DMS53 treated with DMSO at 0.1 percent for 48 hours (cell line): Measurements from ENCODE around the gene DBNDD2.

Experiments
- DNase-seq: peaks from one replicate; lab custom pipeline; 2025; ENCODE audit not compliant: unreplicated experiment; lab: John Stamatoyannopoulos, UW

The DBNDD2 gene

DNA sequence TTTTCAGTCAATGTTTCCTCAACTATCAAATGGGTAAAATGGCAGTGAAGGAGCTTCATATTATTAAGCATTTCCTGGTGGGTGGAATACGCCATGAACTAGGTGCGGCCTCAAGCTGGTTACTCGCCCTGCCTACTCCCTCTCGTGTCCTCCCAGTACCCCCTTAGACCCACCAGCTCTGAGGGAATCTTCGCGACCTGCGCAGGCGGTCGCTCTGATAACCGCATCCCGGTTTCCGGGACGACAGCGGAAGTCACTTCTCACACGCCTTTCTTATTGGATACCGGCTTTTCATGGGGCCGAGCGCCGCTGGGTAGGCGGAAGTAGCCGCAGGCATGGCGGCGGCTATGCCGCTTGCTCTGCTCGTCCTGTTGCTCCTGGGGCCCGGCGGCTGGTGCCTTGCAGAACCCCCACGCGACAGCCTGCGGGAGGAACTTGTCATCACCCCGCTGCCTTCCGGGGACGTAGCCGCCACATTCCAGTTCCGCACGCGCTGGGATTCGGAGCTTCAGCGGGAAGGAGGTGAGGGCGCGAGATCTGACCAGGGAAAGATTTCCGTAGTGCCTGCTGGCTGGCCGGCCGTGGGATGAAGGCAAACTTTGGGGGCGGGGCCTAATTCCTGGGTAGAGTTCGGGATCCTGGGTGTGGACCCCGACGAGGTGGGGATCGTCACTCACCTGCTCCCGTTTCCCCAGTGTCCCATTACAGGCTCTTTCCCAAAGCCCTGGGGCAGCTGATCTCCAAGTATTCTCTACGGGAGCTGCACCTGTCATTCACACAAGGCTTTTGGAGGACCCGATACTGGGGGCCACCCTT lies 7.9 kb downstream of the DBNDD2 start, which contains the start of gene PIGT:
TSS of gene PIGT (plus strand) at position 320 of the 816 bp plus-strand sequence. CDS start at position 336, 16 bp downstream.
- peak; percentile 86 for DNase-seq

DNA sequence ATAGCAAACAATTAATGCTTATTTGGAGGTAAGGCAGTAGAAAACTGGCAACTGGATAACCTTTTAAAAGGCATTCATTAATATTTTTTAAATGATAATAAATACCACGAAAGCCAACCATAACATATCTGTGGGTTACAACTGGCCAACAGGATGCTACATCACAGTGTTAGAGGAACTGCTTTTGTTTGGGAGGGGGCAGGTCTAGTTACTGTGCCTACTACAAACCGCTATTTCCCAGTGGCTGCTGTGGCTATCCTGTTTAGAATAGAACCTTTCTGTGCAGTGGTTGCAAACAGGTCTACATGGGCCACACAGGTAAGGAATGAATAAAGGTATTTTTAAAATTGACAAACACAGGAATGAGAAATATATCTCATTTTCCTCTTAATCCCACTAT lies 8.8 kb downstream of the DBNDD2 start:
- DNase-seq, result no peak

DNA sequence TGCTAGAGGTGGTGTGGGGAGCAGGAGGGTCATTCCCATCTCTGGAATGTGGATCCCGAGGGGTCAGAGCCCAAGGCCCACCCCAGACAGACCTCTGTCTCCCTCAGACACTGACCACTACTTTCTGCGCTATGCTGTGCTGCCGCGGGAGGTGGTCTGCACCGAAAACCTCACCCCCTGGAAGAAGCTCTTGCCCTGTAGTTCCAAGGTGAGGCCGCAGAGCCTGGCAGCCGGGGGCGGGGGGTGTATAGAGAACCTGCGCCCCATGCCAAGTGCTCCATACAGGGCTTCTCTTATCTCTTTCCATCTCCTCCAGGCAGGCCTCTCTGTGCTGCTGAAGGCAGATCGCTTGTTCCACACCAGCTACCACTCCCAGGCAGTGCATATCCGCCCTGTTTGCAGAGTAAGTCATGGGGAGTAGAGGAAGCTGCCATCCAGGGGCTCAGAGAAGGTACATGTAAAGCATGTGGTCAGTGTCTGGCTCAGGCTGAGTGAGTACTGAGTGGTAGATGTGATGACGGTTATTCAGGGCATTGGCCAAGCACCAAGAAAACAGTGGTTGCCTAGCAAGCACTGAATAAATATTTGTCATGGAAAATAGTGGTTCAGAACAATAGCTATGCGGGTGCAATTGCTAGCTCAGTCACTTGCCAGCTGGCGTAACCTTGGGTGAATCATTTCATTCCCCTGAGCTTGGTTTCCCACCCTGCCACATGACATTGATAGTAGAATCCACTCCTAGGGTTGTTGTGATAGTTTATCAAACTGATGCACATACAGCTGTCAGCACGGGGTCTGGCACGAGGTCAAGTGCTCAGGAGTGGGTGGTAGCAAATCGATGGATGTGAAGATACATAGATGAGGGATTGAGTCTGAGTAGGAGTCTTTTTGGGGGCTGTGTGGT lies 11.4 kb downstream of the DBNDD2 start:
- peak; percentile 99 for DNase-seq

DNA sequence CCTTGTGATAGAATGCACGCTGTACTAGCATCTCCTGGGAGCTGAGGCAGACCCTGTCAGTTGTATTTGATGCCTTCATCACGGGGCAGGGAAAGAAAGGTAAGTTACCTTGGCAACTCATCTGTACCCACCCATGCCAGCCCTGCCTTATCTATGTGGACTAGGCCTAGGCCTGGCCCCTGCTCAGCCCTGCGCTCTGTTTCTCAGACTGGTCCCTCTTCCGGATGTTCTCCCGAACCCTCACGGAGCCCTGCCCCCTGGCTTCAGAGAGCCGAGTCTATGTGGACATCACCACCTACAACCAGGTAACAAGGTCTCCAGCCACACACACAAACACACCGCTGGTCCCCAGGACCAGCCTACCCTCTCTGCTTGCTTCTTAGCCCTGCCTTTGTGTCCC lies 12.0 kb downstream of the DBNDD2 start:
- DNase-seq, result no peak

DNA sequence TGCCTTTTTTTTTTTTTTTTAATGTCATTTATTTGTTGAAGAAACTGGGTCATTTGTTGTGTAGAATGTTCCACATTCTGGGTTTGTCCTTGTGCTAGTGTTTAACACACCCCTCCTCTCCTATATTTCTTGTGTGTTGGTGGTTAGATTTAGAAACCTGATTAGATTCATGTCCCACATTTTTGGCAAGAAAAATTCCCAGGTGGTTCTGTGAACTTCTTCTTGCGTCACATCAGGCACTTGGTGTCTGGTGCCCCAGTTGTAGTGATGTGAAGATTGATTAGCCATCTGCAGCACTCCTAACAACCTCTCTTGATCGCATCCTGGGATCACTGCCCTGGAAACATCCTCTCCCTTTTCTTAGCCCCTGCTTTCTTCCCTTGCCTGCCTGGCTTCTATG lies 15.6 kb downstream of the DBNDD2 start:
- no peak for DNase-seq

DNA sequence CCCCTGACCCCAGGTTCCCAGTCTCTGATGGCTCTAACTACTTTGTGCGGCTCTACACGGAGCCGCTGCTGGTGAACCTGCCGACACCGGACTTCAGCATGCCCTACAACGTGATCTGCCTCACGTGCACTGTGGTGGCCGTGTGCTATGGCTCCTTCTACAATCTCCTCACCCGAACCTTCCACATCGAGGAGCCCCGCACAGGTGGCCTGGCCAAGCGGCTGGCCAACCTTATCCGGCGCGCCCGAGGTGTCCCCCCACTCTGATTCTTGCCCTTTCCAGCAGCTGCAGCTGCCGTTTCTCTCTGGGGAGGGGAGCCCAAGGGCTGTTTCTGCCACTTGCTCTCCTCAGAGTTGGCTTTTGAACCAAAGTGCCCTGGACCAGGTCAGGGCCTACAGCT lies 17.5 kb downstream of the DBNDD2 start:
- no peak for DNase-seq

DNA sequence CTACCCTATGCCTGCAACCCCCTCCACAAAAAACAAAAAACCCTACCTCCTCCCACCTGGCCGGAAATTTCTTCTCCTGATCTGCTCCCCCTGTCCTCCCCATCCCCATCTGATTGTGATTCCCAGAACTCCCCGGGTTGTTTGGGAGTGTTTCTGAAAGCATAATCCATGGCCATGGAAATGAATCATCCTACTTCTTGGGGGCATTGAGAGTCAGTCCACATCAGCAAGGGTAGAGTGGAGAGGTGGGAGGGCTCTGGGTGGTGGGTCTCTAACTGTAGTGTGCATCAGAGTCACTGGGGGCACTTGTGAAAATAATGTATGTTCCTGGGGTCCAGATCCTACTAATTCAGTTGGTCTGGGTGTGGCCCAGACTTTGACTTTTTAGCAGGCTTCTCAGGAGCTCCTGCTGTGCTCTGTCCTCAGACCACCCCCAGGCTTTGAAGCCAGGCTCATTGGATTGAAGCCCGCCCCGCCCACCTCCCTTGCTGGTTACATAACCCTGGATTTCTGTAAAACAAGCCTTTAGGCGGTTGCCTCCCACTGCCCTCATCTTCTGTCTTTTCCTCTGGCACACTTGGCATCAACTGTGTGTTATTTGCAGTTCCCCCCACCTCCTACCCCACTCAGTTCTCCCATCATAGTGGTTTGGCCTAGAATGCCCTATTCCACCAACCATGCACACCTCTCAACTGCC lies 18.4 kb downstream of the DBNDD2 start:
- no peak for DNase-seq

DNA sequence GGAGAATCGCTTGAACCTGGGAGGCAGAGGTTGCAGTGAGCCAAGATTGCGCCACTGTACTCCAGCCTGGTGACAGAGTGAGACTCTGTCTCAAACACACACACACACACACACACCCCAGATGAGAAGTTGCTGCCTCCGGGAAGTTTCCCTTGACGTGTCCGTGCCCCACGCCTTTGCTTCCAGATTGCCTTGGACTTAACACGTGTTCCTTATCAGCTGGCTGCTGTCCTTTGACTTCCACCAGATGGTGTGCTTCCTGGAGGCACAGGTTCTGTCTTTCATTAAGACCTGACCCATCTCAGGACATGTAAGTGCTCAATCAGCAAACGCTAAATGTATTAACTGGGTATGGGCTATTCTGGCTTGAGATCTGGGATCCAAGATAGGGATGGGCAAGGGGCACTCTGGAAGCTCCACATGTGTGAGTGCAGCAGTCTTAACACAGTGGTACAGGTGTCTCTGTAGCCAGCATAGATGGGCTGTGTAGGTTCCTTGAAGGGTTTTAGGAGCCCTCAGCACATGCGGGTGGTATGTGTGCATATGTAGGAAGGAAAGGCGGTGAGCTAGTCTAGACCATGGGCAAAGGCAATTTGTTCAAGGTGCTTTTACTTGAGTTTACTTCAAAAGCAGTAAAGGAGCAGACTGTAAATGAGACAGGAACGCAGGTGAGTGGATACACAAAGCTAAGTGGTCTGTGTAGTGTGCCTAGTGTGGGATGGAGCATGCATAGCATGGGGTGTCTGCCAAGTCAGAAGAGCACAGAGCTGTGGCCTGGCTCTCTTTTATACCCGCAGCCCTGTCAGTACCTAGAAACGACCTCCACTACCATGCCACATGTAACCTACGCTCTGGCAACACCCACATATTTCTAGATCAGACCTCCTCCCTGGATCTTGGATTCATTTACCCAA lies 19.4 kb downstream of the DBNDD2 start:
- no peak for DNase-seq

DNA sequence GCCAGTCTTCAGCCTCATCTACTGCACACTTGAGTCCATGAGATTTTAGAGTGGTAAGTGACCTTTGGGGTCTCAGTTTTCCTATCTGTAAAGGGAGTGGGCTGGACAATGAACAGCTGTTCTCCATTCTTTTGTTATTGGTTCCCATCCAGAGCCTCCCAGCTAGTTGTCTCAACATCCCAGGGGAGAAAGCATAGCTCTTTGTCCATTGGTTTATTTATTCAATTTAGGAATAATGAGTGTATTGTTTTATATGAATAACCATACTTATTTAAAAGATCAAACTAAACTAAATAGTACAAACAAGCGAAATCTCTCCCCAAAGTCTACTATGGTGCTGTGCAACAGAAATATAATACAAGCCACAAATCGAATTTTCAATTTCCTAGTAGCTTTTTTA lies 21.5 kb downstream of the DBNDD2 start:
- no peak for DNase-seq

DNA sequence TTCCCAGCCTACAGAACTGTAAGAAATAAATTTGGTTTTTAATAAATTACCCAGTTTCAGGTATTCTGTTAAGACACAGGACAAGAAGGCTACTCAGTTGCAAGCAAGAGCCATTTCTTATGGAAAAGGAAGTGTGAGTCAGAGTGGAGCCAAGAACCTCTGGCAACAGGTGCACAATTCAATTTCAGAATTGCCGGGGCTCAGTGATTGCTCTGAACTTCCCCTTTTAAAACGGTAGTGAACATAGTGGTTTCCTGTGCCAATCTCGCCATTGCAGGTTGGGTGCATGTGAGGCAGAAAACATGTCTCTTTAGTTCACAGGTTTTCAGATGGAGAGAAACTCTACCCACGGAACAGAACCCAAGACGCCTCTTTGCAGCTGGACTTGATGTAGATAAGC lies 24.2 kb downstream of the DBNDD2 start:
- no peak for DNase-seq

DNA sequence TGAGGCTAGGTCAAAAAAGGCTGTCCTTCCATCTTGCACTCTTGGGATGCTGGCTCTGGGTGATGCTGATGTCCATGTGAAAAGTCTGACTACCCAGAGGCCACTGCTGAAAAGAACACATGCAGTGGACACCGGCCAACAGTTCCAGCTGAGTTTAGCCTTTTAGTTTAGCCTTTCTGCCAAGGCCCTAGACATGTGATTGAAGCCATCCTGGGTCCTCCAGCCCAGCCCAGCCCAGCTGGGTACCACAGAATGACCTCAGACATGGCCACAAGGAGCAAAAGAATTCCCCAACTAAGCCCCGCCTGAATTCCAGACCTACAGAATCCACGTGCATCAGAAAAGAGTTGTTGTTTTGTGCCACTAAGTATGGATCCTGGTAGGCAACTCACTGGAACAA lies 25.2 kb downstream of the DBNDD2 start:
- no peak for DNase-seq

DNA sequence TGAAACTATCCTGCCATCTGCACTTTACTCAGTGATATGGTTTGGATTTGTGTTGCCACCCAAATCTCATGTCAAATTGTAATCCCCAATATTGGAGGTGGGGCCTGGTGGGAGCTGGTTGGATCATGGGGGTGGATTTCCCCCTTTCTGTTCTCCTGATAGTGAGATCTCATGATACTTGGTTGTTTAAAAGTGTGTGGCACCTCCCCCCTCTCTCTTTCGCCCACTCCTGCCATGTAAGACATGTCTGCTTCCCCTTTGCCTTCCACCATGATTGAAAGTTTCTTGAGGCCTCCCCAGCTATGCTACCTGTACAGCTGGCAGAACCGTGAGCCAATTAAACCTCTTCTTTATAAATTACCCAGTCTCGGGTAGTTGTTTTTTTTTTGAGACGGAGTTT lies 25.9 kb downstream of the DBNDD2 start:
- no peak for DNase-seq

DNA sequence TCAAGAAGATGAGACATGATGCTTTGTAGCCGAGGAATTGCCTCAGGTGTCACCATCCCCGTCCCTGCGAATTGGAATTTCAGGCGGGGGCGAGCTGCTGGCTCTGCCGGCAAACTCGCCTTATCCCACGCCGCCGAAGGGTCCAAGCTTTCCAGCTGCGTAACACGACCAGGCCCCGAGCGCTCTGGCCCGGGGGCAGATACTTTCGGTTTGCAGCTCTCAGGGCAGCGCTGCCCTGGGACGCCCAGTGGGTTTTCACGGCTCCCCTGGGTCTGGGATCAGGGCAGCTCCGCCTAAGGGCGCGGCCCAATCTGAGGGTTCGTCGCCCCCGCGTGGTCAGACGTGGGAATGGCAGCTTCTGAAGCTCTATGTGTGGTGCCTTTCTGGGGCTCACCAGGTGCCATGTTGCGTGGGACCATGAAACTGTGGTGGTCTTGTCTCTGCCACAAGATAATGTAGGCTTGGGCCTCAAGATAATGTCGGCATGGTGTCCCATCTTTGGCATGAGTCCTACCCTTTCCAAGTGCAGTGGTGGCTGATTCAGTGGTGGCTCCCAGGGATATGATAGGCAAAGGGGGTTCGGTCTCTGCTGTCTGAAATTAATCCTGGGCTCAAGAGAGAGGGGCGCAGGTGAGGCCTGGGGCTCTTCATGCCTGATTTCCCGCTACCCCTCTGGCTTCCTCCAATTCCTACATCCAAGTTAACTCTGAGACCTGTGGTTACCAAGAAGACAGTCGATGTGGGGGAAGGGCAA lies 28.8 kb downstream of the DBNDD2 start:
- DNase-seq, result peak; percentile 80

DNA sequence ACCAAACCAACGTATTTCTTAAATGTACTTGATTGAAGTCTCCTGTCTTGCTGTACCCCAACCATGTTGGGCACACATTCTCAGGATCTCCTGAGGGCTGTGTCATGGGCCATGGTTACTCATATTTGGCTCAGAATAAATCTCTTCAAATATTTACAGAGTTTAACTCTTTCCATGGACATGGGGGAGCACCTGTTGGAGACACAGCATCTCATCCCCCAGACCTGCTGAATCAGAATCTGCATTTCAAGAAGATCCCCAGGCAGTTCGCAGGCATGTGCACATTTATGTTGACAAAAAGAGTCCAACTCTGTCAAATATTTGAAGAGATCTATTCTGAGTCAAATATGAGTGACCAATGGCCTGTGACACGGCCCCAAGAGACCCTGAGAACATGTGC lies 32.3 kb downstream of the DBNDD2 start:
- no peak for DNase-seq

DNA sequence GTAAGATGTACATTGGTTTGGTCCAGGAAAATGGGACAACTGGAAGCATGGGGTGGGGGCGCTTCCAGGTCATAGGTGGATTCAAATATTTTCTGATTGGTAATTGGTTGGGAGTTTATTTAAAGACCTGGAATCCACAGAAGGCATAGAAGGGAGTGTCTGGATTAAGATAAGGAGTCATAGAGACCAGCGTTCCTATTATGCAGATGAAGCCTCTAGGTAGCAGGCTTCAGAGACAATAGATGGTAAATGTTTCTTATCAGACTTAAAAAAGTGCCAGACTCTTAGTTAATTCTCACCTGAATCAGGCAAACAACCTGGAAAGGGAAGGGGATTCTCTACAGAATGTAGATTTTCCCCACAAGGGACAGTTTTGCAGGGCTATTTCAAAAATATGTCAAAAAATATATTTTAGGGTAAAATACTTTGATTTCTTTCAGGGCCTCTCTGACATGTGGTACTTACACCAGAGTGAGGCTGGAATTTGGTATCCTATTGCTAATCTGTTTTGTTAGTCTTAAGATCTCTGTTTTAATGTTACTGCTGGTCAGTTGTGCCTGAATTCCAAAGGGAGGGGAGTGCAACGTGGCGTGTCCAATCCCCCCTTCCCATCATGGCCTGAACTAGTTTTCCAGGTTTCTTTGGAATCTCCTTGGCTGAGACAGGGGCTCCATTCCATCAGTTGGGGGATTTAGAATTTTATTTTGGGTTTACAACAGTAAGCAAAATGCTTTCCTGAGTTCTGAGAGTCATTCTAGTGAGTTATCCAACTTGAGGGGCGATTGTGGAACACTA lies 33.0 kb downstream of the DBNDD2 start:
- DNase-seq, result no peak

DNA sequence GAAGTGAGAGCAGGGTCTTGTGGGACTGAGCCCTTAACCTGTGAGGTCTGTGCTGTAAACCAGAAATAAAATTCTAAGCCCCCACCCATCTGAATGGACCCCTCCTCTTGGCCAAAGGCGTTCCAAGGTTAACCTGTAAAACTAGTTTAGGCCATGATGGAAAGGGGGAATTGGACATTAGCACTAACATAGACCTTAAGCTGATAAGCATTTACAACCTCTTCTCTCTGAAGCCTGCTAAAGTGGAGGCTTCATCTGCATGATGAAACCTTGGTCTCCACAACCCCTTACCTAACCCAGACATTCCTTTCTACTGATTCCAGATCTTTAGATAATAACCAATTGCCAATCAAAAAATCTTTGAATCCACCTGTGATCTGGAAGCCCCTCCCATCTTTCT lies 33.7 kb downstream of the DBNDD2 start:
- no peak for DNase-seq

DNA sequence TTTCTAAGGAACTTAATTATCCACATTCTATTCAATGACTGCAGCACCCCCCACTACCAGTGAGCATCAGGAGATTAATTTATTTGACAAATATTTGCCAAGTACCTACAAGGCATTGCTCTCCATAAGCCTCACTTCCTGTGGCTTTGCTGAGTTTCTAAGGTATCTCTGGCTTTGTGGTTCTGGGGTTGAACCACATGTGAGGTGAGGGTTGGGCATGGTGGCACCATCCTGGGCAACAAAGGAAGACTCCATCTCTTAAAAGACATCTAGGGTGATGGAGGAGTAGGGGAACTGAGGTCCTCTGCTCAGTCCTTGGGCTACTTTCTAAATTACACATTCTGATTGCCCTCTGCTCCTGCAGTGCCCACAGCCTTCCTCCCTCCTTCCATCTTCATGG lies 36.0 kb downstream of the DBNDD2 start:
- DNase-seq, result no peak

DNA sequence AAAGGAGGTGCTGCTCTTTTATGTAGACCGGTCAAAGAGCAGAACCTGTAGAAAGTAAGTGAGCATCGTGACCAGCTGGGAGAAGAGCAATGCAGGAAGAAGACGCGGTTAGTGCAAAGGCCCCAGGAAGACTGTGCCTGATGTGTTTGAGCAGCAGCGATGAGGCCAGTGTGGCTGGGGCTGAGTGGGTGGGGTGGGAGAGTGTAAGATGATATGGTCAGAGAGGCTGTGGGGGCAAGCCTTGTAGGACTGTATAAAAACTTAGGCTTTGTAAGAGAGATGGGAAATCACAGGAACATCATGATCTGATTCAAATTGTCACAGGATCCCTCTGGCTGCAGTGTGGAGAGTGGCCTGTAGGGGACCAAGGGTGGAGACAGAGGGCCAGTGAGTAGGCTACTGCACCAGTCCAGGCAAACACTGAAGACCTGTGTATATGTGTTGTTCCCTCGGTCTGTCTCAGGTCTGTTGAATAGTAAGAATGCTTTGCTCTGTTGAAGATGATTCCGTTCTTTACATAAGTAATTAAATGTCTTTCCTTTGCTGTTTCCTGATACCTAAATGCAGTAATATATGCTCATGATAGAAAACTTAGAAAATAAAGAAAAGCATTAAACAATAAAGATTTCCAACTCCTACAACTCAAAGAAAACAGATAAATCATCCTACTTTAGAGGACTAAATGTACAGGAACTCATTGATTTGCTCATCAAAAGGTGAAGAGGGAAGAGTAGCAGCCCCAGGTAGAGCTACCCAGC lies 37.9 kb downstream of the DBNDD2 start:
- DNase-seq, result peak; percentile 25
